ENCODE results near the gene CYB5R4. TPM values are rescaled to one million over a fixed set of nuclear protein-coding genes. Genes with fewer than 3 reads are reported as not detected.

Gene CYB5R4
- total RNA-seq, 1 experiment from 2014 or later, result 17.5 TPM

GRCh38 chr6:84003131-84003530 is 143.6 kb downstream of the CYB5R4 start:
- Histone ChIP-seq H3K4me1 (ENCODE audit: insufficient read depth, low read length) (no peaks in the 10 kb centered on the region; the same call in 1 of the 2 replicates), H4K5ac (ENCODE audit: insufficient read length, low read depth, low read length) (no peak overlapping the region), H3K79me1 (ENCODE audit: insufficient read depth, low read depth, low read length, poor library complexity, severe bottlenecking) (no peaks in the 10 kb centered on the region), H3K4ac (ENCODE audit: low read depth, low read length) (no peak overlapping the region), H3K14ac (ENCODE audit: insufficient read depth, low read length) (no peak overlapping the region), H3K27me3 (ENCODE audit: insufficient read depth, low read length) (no peaks in the 10 kb centered on the region), H3K9ac (ENCODE audit: extremely low read depth, insufficient read length, low read length) (no peak overlapping the region), H2BK12ac (ENCODE audit: insufficient read length, low read depth, low read length) (no peak overlapping the region), H3K79me2 (ENCODE audit: insufficient read depth, low read length) (no peaks in the 10 kb centered on the region), H4K20me1 (ENCODE audit: control insufficient read depth, insufficient read depth, insufficient read length) (no peaks in the 10 kb centered on the region), H3K27ac (ENCODE audit: insufficient read length, low read depth, low read length) (no peak overlapping the region), H3K18ac (ENCODE audit: insufficient read length, low read depth, low read length) (no peak overlapping the region), H3K9me3 (ENCODE audit: control insufficient read depth, low read depth, low read length) (no peaks in the 10 kb centered on the region), H2BK120ac (ENCODE audit: low read depth, low read length, poor library complexity, severe bottlenecking) (no peak overlapping the region), H2BK5ac (ENCODE audit: insufficient read length, low read length) (no peak overlapping the region), H2AK5ac (ENCODE audit: insufficient read length, low read length) (no peak overlapping the region), H4K91ac (ENCODE audit: insufficient read length, low read depth, low read length) (no peak overlapping the region), H3K4me2 (ENCODE audit: insufficient read depth, insufficient read length, low read length) (no peak overlapping the region), H3T11ph (ENCODE audit: low read length) (no peak overlapping the region), H3K23me2 (ENCODE audit: insufficient read length, low read depth, low read length, poor library complexity, severe bottlenecking) (no peaks in the 10 kb centered on the region), H3K23ac (ENCODE audit: insufficient read length, low read depth, low read length) (no peak overlapping the region), H2AFZ (ENCODE audit: low read length) (no peak overlapping the region), H2BK15ac (ENCODE audit: low read depth, low read length) (no peak overlapping the region), H3K56ac (ENCODE audit: insufficient read length, low read depth, low read length) (no peak overlapping the region), H4K8ac (replicated peaks; ENCODE audit: insufficient read length, low read depth, low read length) (no peak overlapping the region), H2BK20ac (ENCODE audit: low read depth, low read length, poor library complexity, severe bottlenecking) (no peak overlapping the region)
- no peak for DNase-seq
- TF ChIP-seq CTCF (conservative IDR thresholded peaks at IDR 0.05), result no peak
- H3K9me3 Mint-ChIP-seq, result no peaks in the 10 kb centered on the region
- H3K27ac Mint-ChIP-seq, result no peak overlapping the region
- H3K4me3 Mint-ChIP-seq, result no peak overlapping the region
- peaks cover 21 to 26% of the 10 kb centered on the region in 2 experiments for H3K4me1 Mint-ChIP-seq
- WGBS (ENCODE audit: extremely low coverage, insufficient read length, low lambda C conversion rate), result no CpG with 5 or more reads among the region's 1 CpG
- no peaks in the 10 kb centered on the region for H3K36me3 Mint-ChIP-seq (ENCODE audit: insufficient read depth in 1 of 3, low read depth in 3 of 3)
- no peaks in the 10 kb centered on the region; the same call in 1 of the 2 replicates for H3K27me3 Mint-ChIP-seq (ENCODE audit: low read depth)

Data from H9 (cell line).